Measurements from ENCODE around the gene PREB. TPM values are rescaled to one million over a fixed set of nuclear protein-coding genes. Genes with fewer than 3 reads are reported as not detected.

PREB gene
- total and polyA plus RNA-seq, 2 of the 13 experiments (the other 11 are each of a cell fraction or from before 2014, with no cell fraction given), result 112 to 192 TPM

DNA sequence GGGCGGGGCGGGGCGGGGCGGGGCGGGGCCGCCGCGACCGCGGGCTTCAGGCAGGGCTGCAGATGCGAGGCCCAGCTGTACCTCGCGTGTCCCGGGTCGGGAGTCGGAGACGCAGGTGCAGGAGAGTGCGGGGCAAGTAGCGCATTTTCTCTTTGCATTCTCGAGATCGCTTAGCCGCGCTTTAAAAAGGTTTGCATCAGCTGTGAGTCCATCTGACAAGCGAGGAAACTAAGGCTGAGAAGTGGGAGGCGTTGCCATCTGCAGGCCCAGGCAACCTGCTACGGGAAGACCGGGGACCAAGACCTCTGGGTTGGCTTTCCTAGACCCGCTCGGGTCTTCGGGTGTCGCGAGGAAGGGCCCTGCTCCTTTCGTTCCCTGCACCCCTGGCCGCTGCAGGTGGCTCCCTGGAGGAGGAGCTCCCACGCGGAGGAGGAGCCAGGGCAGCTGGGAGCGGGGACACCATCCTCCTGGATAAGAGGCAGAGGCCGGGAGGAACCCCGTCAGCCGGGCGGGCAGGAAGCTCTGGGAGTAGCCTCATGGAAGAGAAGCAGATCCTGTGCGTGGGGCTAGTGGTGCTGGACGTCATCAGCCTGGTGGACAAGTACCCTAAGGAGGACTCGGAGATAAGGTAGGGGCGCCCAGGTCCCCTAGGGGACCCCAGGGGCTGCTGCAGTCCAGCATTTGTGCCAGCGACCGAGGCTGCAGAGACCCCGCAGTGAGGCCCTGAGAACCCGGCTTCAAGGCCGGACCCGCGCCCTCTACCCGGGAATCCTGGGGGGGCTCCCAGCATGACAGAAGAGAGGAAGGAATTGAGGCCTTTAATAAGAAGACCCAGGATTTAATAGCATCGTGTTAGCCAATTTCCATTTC, 47.5 kb downstream of the PREB start, which contains the start of gene KHK (continued):
- TF ChIP-seq ZNF572 (CRISPR knock-in tag; IDR thresholded peaks at IDR 0.05) (no peak), ZBTB14 (CRISPR knock-in tag; IDR thresholded peaks at IDR 0.05) (no peak; the same call in 1 of the 2 replicates), MIER3 (CRISPR knock-in tag; IDR thresholded peaks at IDR 0.05; ENCODE audit: borderline replicate concordance) (no peak; the same call in 1 of the 2 replicates), DR1 (CRISPR knock-in tag; IDR thresholded peaks at IDR 0.05) (no peak), AFF4 (CRISPR knock-in tag; IDR thresholded peaks at IDR 0.05) (0 out of 2 replicates have a peak, but pooled peaks have one; percentile 24), GABPB1 (CRISPR knock-in tag; IDR thresholded peaks at IDR 0.05) (peak; percentile 11; the same call in 1 of the 2 replicates), ZNF501 (CRISPR knock-in tag; IDR thresholded peaks at IDR 0.05) (peak; percentile 72; the same call in 1 of the 2 replicates), ZBTB38 (CRISPR knock-in tag; IDR thresholded peaks at IDR 0.05) (peak; percentile 81; the same call in 1 of the 2 replicates), AGO2 (optimal IDR thresholded peaks at IDR 0.05; ENCODE audit: low read depth, low read length) (no peak), ERF (CRISPR knock-in tag; IDR thresholded peaks at IDR 0.05) (peak; percentile 11; the same call in 1 of the 2 replicates), ZNF672 (CRISPR knock-in tag; IDR thresholded peaks at IDR 0.05) (no peak), RELA (CRISPR knock-in tag; IDR thresholded peaks at IDR 0.05) (no peak; the same call in 1 of the 2 replicates), SP140L (CRISPR knock-in tag; IDR thresholded peaks at IDR 0.05; ENCODE audit: borderline replicate concordance) (no peak), NONO (IDR thresholded peaks at IDR 0.05) (no peak), NONO (CRISPR knock-in tag; conservative IDR thresholded peaks at IDR 0.05) (no peak; the same call in none of the 2 replicates), XRCC5 (optimal IDR thresholded peaks at IDR 0.05; ENCODE audit: low read length) (peak; percentile 14), ZNF484 (CRISPR knock-in tag; IDR thresholded peaks at IDR 0.05; ENCODE audit: borderline replicate concordance, low read depth) (0 out of 2 replicates have a peak, but pooled peaks have one; percentile 18), IRF2 (CRISPR knock-in tag; IDR thresholded peaks at IDR 0.05) (peak; percentile 39)
- TF ChIP-seq, protein P1, sequence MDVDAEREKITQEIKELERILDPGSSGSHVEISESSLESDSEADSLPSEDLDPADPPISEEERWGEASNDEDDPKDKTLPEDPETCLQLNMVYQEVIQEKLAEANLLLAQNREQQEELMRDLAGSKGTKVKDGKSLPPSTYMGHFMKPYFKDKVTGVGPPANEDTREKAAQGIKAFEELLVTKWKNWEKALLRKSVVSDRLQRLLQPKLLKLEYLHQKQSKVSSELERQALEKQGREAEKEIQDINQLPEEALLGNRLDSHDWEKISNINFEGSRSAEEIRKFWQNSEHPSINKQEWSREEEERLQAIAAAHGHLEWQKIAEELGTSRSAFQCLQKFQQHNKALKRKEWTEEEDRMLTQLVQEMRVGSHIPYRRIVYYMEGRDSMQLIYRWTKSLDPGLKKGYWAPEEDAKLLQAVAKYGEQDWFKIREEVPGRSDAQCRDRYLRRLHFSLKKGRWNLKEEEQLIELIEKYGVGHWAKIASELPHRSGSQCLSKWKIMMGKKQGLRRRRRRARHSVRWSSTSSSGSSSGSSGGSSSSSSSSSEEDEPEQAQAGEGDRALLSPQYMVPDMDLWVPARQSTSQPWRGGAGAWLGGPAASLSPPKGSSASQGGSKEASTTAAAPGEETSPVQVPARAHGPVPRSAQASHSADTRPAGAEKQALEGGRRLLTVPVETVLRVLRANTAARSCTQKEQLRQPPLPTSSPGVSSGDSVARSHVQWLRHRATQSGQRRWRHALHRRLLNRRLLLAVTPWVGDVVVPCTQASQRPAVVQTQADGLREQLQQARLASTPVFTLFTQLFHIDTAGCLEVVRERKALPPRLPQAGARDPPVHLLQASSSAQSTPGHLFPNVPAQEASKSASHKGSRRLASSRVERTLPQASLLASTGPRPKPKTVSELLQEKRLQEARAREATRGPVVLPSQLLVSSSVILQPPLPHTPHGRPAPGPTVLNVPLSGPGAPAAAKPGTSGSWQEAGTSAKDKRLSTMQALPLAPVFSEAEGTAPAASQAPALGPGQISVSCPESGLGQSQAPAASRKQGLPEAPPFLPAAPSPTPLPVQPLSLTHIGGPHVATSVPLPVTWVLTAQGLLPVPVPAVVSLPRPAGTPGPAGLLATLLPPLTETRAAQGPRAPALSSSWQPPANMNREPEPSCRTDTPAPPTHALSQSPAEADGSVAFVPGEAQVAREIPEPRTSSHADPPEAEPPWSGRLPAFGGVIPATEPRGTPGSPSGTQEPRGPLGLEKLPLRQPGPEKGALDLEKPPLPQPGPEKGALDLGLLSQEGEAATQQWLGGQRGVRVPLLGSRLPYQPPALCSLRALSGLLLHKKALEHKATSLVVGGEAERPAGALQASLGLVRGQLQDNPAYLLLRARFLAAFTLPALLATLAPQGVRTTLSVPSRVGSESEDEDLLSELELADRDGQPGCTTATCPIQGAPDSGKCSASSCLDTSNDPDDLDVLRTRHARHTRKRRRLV (CRISPR knock-in tag; IDR thresholded peaks at IDR 0.05), result peak; percentile 75; the same call in 1 of the 2 replicates

Data from HepG2 (cell line).